OCI-LY3 (cell line): Measurements from ENCODE around the gene ARID1B.

Experiments used
- H2AFZ ChIP-seq: fragments of 200-600, 300-600 bp; shearing (Covaris generic); 2 replicates; pipeline ENCODE4 v1.6.0; 2014; ENCODE audit warnings: antibody characterized with exemption, low read depth, low read length
- H3K27ac ChIP-seq: fragments of 200-600, 300-600 bp; sonication (generic); 2 replicates; pipeline ENCODE4 v1.5.1; 2014; ENCODE audit warnings: mild to moderate bottlenecking, low read length, moderate library complexity, mixed read lengths
- H3K27me3 ChIP-seq: fragments of 200-600, 300-600 bp; sonication (generic); 2 replicates; pipeline ENCODE4 v1.6.1; 2014; ENCODE audit warnings: low read depth, low read length, mixed read lengths
- H3K36me3 ChIP-seq: fragments of 200-600, 300-600 bp; sonication (generic); replicated peaks from 2 replicates; pipeline ENCODE3; 2014; ENCODE audit warnings: low read depth, low read length, mixed read lengths
- H3K4me1 ChIP-seq: fragments of 300-600, 200-600 bp; sonication (generic); 2 replicates; pipeline ENCODE4 v1.6.1; 2014; ENCODE audit warnings: low read length, mixed read lengths
- H3K4me2 ChIP-seq: fragments of 200-600, 300-600 bp; sonication (generic); 2 replicates; pipeline ENCODE4 v1.6.1; 2014; ENCODE audit warnings: low read length, mixed read lengths
- H3K4me3 ChIP-seq: fragments of 300-600, 200-600 bp; sonication (generic); 2 replicates; pipeline ENCODE4 v1.5.1; 2014; ENCODE audit warnings: antibody characterized with exemption, mild to moderate bottlenecking, low read length, moderate library complexity
- H3K79me2 ChIP-seq: fragments of 300-600, 200-600 bp; shearing (Covaris generic); 2 replicates; pipeline ENCODE4 v1.6.1; 2014; ENCODE audit warnings: mild to moderate bottlenecking, low read length, mixed read lengths
- H3K9ac ChIP-seq: fragments of 300-600, 200-600 bp; shearing (Covaris generic); 2 replicates; pipeline ENCODE4 v1.6.0; 2014; ENCODE audit warnings: mild to moderate bottlenecking, low read length, moderate library complexity
- H3K9me3 ChIP-seq: fragments of 200-600, 300-600 bp; shearing (Covaris generic); 2 replicates; pipeline ENCODE4 v1.6.1; 2014; ENCODE audit warnings: low read length, mixed read lengths; ENCODE audit not compliant: insufficient read depth
- H4K20me1 ChIP-seq: fragments of 200-600, 300-600 bp; sonication (generic); 2 replicates; pipeline ENCODE4 v1.6.1; 2016; ENCODE audit warnings: low read length, mixed read lengths; ENCODE audit not compliant: insufficient read depth
- CTCF ChIP-seq: fragments of 200-600, 300-600 bp; sonication (generic); IDR thresholded peaks from 2 replicates; pipeline ENCODE4 v1.5.1; 2014; ENCODE audit warnings: antibody characterized with exemption, low read length, low read depth
- EZH2phosphoT487 ChIP-seq: fragments of 200-600 bp; shearing (Covaris generic); IDR thresholded peaks from 2 replicates; pipeline ENCODE4 v1.6.1; 2018; ENCODE audit warnings: antibody characterized with exemption, mixed run types, low read depth

The ARID1B gene

GRCh38 chr6:156848123-156848522 lies 70.9 kb downstream of the ARID1B start:
- Histone ChIP-seq H4K20me1 (peaks cover 75% of the 10 kb centered on the region), H3K4me1 (peaks cover 41% of the 10 kb centered on the region), H3K4me2 (no peak overlapping the region)

DNA sequence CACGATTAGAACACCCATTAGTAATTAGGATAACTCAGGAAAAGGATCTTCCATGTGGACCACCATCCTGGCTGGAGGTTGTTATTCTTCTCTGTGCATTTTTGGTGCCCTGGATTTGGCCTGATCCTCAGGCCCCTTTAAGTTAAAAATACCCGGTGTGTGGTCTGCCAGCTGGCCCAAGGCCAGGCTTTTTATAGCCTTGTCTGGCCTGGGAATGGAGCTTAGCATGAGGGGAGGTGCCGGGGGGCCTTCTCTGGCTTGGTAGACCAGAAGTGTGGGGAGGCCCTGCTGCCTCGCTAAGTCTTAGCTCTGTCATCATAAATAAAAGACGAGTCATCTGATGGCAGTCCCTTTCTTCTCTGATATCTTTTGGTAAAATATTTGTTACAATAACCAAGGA lies 71.4 kb downstream of the ARID1B start:
- Histone ChIP-seq H2AFZ (no peak overlapping the region), H3K4me3 (no peak overlapping the region), H3K27me3 (0 out of 2 replicates have a peak, but pooled peaks cover 10% of the 10 kb centered on the region), H3K27ac (no peak overlapping the region), H3K4me1 (peaks cover 41% of the 10 kb centered on the region), H3K9ac (no peak overlapping the region), H3K9me3 (no peaks in the 10 kb centered on the region), H3K36me3 (no peaks in the 10 kb centered on the region), H3K79me2 (peaks cover 80% of the 10 kb centered on the region), H3K4me2 (no peak overlapping the region), H4K20me1 (peaks cover 79% of the 10 kb centered on the region)
- TF ChIP-seq CTCF: no peak
- TF ChIP-seq EZH2phosphoT487: no peak

More at GRCh38 chr6:156848123-156848522, 70.9 kb downstream of the ARID1B start:
- H3K36me3 ChIP-seq: no peaks in the 10 kb centered on the region
- TF ChIP-seq EZH2phosphoT487 (no peak), CTCF (no peak)
- peaks cover 76% of the 10 kb centered on the region for H3K79me2 ChIP-seq
- no peak overlapping the region for H2AFZ ChIP-seq
- H3K27ac ChIP-seq: no peak overlapping the region
- H3K27me3 ChIP-seq: 0 out of 2 replicates have a peak, but pooled peaks cover 10% of the 10 kb centered on the region
- no peak overlapping the region for H3K9ac ChIP-seq
- no peaks in the 10 kb centered on the region for H3K9me3 ChIP-seq
- no peak overlapping the region for H3K4me3 ChIP-seq

DNA sequence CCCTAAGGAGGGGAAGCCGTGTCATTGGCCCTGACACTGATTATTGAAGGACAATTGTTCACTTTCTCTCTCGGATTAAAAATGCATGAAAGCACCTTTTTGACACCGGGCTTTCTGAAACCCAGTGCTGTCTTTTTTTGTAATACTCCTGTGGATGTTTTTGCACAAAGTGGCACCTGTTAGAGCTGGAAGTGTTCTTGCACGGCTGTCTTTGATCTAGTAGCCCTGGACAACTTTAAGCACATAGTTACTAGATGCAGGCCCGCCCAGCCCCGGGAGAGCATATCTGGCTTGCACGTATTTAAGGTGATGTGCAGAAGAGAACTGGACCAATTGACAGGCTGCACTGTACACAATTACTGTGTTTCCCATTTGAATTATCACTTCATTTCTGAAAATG lies 72.6 kb downstream of the ARID1B start:
- Histone ChIP-seq H3K9me3 (no peaks in the 10 kb centered on the region), H3K4me2 (peak overlapping the region; percentile 31), H3K4me1 (peaks cover 47% of the 10 kb centered on the region), H3K4me3 (no peak overlapping the region), H3K79me2 (peaks cover 82% of the 10 kb centered on the region), H3K27me3 (0 out of 2 replicates have a peak, but pooled peaks cover 10% of the 10 kb centered on the region), H4K20me1 (peaks cover 85% of the 10 kb centered on the region), H3K27ac (no peak overlapping the region), H2AFZ (no peak overlapping the region), H3K36me3 (no peaks in the 10 kb centered on the region), H3K9ac (no peak overlapping the region)
- no peak for TF ChIP-seq CTCF

DNA sequence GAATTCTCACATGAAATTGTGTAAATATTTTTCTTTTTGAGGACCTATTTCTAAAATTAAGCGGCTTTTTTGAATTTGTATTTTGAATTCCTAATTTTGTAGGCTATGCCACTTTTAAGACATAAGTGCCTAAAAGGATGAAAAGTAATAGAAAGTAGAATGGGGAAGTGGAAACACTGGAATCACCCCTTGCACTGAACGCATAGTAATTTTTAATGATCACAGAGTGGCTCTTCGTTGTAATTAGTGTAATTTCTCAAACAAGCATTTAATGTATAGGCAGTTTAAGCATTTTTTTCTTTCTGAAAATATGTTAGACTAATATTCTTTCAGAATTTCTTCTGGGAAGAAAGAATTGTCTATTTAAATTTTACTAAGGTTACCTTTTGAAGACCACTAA lies 73.2 kb downstream of the ARID1B start:
- TF ChIP-seq CTCF: no peak
- no peak for TF ChIP-seq EZH2phosphoT487

More for the DNA sequence above, 73.2 kb downstream of the ARID1B start:
- Histone ChIP-seq H3K4me3 (no peak overlapping the region), H3K9ac (no peak overlapping the region), H3K27me3 (0 out of 2 replicates have a peak, but pooled peaks cover 10% of the 10 kb centered on the region), H4K20me1 (peaks cover 90% of the 10 kb centered on the region), H3K27ac (no peak overlapping the region), H3K9me3 (no peaks in the 10 kb centered on the region), H3K4me1 (peaks cover 52% of the 10 kb centered on the region), H3K4me2 (peak overlapping the region; percentile 31), H2AFZ (no peak overlapping the region), H3K79me2 (peaks cover 82% of the 10 kb centered on the region), H3K36me3 (no peaks in the 10 kb centered on the region)
